KMS-11 (cell line): ENCODE results near the gene RPLP1.

Experiments used
- H2AFZ ChIP-seq: fragments of 200-600 bp; sonication (generic); 2 replicates; pipeline ENCODE4 v1.6.1; 2016; ENCODE audit warnings: antibody characterized with exemption, mixed run types, low read depth
- H3K27ac ChIP-seq: fragments of 200-600 bp; sonication (generic); 2 replicates; pipeline ENCODE4 v1.6.1; 2016; ENCODE audit warnings: mild to moderate bottlenecking, mixed run types
- H3K27me3 ChIP-seq: fragments of 200-600 bp; sonication (generic); 2 replicates; pipeline ENCODE4 v1.6.1; 2017; ENCODE audit warnings: mild to moderate bottlenecking, low read depth, mixed run types, moderate library complexity; ENCODE audit not compliant: insufficient read depth
- H3K36me3 ChIP-seq: fragments of 200-600 bp; sonication (generic); 2 replicates; pipeline ENCODE4 v1.6.1; 2017; ENCODE audit warnings: mild to moderate bottlenecking, mixed run types; ENCODE audit not compliant: insufficient read depth
- H3K4me1 ChIP-seq: fragments of 200-600 bp; sonication (generic); 2 replicates; pipeline ENCODE4 v1.6.1; 2016; ENCODE audit warnings: mild to moderate bottlenecking, low read depth, mixed run types; ENCODE audit not compliant: poor library complexity, severe bottlenecking
- H3K4me2 ChIP-seq: fragments of 200-600 bp; sonication (generic); 2 replicates; pipeline ENCODE4 v1.7.0; 2016; ENCODE audit warnings: mild to moderate bottlenecking, mixed run types
- H3K4me3 ChIP-seq: fragments of 200-600 bp; sonication (generic); IDR thresholded peaks from 2 replicates; pipeline ENCODE4 v1.6.1; 2017; ENCODE audit warnings: low read depth, low read length, mixed read lengths; ENCODE audit not compliant: insufficient read depth
- H3K79me2 ChIP-seq: fragments of 200-600 bp; sonication (generic); 2 replicates; pipeline ENCODE4 v1.6.1; 2016; ENCODE audit warnings: low read depth, mixed run types; ENCODE audit not compliant: insufficient read depth
- H3K9ac ChIP-seq: fragments of 200-600 bp; sonication (generic); 2 replicates; pipeline ENCODE4 v1.6.1; 2016; ENCODE audit warnings: mild to moderate bottlenecking, mixed run types
- H4K20me1 ChIP-seq: fragments of 200-600 bp; sonication (generic); 2 replicates; pipeline ENCODE4 v1.6.1; 2016; ENCODE audit warnings: mild to moderate bottlenecking, mixed run types; ENCODE audit not compliant: insufficient read depth
- TF ChIP-seq, protein P1 (sequence below): fragments of 200-600 bp; sonication (generic); conservative IDR thresholded peaks from 2 replicates; pipeline ENCODE4 v1.6.1; 2017; ENCODE audit warnings: low read depth, mild to moderate bottlenecking, antibody characterized with exemption, low read length, moderate library complexity, mixed read lengths

RPLP1 gene

GRCh38 chr15:69493406-69493805, 40.8 kb downstream of the RPLP1 start:
- no peak overlapping the region for H3K4me2 ChIP-seq
- H2AFZ ChIP-seq = no peak overlapping the region
- no peaks in the 10 kb centered on the region for H4K20me1 ChIP-seq
- no peak overlapping the region for H3K27ac ChIP-seq
- TF ChIP-seq, protein P1, sequence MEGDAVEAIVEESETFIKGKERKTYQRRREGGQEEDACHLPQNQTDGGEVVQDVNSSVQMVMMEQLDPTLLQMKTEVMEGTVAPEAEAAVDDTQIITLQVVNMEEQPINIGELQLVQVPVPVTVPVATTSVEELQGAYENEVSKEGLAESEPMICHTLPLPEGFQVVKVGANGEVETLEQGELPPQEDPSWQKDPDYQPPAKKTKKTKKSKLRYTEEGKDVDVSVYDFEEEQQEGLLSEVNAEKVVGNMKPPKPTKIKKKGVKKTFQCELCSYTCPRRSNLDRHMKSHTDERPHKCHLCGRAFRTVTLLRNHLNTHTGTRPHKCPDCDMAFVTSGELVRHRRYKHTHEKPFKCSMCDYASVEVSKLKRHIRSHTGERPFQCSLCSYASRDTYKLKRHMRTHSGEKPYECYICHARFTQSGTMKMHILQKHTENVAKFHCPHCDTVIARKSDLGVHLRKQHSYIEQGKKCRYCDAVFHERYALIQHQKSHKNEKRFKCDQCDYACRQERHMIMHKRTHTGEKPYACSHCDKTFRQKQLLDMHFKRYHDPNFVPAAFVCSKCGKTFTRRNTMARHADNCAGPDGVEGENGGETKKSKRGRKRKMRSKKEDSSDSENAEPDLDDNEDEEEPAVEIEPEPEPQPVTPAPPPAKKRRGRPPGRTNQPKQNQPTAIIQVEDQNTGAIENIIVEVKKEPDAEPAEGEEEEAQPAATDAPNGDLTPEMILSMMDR = no peak
- H3K4me1 ChIP-seq = no peaks in the 10 kb centered on the region
- no peak overlapping the region for H3K9ac ChIP-seq
- no peaks in the 10 kb centered on the region for H3K27me3 ChIP-seq
- no peaks in the 10 kb centered on the region for H3K79me2 ChIP-seq
- H3K36me3 ChIP-seq = no peaks in the 10 kb centered on the region
- H3K4me3 ChIP-seq = no peak overlapping the region

DNA sequence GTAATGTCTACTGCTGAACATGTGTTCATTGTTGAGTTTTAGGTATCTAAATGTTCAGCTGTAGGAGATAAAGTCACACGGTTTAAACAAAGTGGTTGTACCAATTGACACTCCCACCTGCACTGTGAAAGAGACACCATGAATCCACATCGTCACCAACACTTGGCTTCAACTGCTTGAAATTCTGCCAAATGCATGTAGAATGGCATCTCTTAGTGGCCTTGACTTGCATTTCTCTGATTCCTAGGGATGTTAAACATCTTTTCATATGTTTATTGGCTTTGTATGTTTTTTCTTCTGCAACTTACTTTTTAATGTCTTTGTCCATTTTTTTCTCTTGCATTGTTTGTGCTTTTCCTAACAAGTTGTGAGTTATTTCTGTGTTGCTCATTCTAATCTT, 43.4 kb downstream of the RPLP1 start:
- no peaks in the 10 kb centered on the region for H4K20me1 ChIP-seq
- H2AFZ ChIP-seq = no peak overlapping the region
- H3K79me2 ChIP-seq = no peaks in the 10 kb centered on the region
- H3K4me3 ChIP-seq = no peak overlapping the region
- no peaks in the 10 kb centered on the region for H3K27me3 ChIP-seq
- no peak overlapping the region for H3K4me2 ChIP-seq
- no peaks in the 10 kb centered on the region for H3K36me3 ChIP-seq
- TF ChIP-seq, protein P1 = no peak
- H3K27ac ChIP-seq = no peak overlapping the region
- H3K9ac ChIP-seq = no peak overlapping the region
- H3K4me1 ChIP-seq = no peaks in the 10 kb centered on the region

DNA sequence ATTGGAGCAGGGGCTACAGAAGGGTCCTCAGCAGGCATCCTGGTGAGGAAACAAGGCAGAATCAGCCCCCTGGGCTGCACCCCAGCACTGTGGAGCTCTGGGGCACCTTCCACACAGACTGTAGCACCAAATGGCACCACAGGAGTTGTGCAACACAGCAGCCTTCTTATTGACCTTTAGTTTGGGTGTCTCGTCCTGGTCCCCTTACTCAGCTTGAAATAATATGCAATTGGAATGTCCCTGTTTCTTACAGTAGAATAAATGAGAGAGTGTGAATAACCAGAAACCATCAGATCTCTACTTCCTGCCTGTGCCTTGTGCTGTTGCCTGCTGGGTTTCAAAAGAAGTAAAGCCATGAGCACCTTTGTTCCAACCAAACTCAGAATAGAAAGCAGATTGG, 44.5 kb downstream of the RPLP1 start:
- H2AFZ ChIP-seq = no peak overlapping the region

DNA sequence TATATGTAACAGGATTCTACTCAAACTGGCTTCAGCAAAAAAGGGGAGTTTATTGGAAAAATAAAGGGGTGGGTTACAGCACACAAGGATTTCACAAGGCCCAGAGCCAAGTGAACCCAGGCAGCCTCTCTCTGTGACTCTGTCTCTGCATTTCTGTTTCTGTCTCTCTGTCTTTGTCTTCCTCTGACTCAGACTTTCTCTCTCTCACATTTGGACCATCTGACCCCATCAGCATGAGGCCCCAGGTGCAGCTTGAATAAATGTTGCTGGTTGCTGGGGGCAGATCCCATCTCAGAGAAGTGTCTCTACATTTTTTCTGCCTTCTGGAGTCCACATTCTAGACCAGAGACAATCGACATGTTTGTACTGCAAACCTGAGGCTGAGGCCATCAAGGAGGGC, 45.0 kb downstream of the RPLP1 start:
- no peak overlapping the region for H2AFZ ChIP-seq
- no peaks in the 10 kb centered on the region for H3K27me3 ChIP-seq
- no peaks in the 10 kb centered on the region for H3K36me3 ChIP-seq
- no peaks in the 10 kb centered on the region for H4K20me1 ChIP-seq
- no peak overlapping the region for H3K27ac ChIP-seq
- no peaks in the 10 kb centered on the region for H3K4me1 ChIP-seq
- H3K4me2 ChIP-seq = no peak overlapping the region
- H3K9ac ChIP-seq = no peak overlapping the region
- TF ChIP-seq, protein P1 = no peak
- H3K79me2 ChIP-seq = no peaks in the 10 kb centered on the region
- no peak overlapping the region for H3K4me3 ChIP-seq

More for the DNA sequence above, 44.5 kb downstream of the RPLP1 start:
- H3K27me3 ChIP-seq = no peaks in the 10 kb centered on the region
- TF ChIP-seq, protein P1 = no peak
- no peak overlapping the region for H3K4me2 ChIP-seq
- H3K79me2 ChIP-seq = no peaks in the 10 kb centered on the region
- no peaks in the 10 kb centered on the region for H3K36me3 ChIP-seq
- no peak overlapping the region for H3K4me3 ChIP-seq
- no peaks in the 10 kb centered on the region for H3K4me1 ChIP-seq
- no peak overlapping the region for H3K9ac ChIP-seq
- H3K27ac ChIP-seq = no peak overlapping the region
- no peaks in the 10 kb centered on the region for H4K20me1 ChIP-seq
